ENCODE results near the gene SETD3.

- TF ChIP-seq CTCF (IDR thresholded peaks at IDR 0.05) (no peak), ZFX (IDR thresholded peaks at IDR 0.05; ENCODE audit: borderline replicate concordance) (no peak)
These were observed 38.8 kb upstream of the SETD3 start for GRCh38 chr14:99519347-99519881.

All from 22Rv1 (cell line).